ENCODE results near the gene CD28. TPM values are rescaled to one million over a fixed set of nuclear protein-coding genes. Genes with fewer than 3 reads are reported as not detected.

Gene CD28
- total and polyA plus RNA-seq, 9 of the 15 experiments (the other 6 are each of a cell fraction or from before 2014, with no cell fraction given) = 0.01 to 0.11 TPM; not detected in 7

DNA sequence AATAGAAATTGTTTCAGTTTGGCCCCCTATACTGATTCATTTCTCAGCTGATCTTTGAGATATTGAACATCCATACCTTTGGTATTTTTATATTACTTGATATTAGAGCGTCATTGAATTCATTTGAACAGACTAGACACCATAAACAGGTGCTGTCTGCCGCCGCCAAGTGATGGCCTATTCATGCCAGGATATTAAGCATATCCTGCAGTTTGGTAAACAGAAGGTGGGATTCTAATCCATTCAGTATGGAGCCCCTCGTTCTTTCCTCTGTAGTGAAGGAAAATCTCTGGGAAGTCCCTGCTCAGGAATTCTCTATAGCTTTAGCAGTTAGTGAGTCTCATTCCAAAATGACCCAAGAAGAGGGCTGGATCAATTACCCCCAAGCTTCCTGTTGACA lies 23.0 kb upstream of the CD28 start:
- TF ChIP-seq NCOR1 (IDR thresholded peaks at IDR 0.05) (no peak), POU5F1 (IDR thresholded peaks at IDR 0.05; ENCODE audit: borderline replicate concordance, low read depth, low read length, partially characterized antibody) (no peak), FOSL1 (tag; conservative IDR thresholded peaks at IDR 0.05) (no peak), FOXO4 (CRISPR knock-in tag; IDR thresholded peaks at IDR 0.05) (no peak)
- TF ChIP-seq, protein P1, sequence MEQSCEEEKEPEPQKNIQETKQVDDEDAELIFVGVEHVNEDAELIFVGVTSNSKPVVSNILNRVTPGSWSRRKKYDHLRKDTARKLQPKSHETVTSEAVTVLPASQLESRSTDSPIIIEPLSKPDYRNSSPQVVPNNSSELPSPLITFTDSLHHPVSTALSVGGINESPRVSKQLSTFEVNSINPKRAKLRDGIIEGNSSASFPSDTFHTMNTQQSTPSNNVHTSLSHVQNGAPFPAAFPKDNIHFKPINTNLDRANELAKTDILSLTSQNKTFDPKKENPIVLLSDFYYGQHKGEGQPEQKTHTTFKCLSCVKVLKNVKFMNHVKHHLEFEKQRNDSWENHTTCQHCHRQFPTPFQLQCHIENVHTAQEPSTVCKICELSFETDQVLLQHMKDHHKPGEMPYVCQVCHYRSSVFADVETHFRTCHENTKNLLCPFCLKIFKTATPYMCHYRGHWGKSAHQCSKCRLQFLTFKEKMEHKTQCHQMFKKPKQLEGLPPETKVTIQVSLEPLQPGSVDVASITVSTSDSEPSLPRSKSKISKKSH (CRISPR knock-in tag; IDR thresholded peaks at IDR 0.05) = no peak
- TF ChIP-seq, protein P2, sequence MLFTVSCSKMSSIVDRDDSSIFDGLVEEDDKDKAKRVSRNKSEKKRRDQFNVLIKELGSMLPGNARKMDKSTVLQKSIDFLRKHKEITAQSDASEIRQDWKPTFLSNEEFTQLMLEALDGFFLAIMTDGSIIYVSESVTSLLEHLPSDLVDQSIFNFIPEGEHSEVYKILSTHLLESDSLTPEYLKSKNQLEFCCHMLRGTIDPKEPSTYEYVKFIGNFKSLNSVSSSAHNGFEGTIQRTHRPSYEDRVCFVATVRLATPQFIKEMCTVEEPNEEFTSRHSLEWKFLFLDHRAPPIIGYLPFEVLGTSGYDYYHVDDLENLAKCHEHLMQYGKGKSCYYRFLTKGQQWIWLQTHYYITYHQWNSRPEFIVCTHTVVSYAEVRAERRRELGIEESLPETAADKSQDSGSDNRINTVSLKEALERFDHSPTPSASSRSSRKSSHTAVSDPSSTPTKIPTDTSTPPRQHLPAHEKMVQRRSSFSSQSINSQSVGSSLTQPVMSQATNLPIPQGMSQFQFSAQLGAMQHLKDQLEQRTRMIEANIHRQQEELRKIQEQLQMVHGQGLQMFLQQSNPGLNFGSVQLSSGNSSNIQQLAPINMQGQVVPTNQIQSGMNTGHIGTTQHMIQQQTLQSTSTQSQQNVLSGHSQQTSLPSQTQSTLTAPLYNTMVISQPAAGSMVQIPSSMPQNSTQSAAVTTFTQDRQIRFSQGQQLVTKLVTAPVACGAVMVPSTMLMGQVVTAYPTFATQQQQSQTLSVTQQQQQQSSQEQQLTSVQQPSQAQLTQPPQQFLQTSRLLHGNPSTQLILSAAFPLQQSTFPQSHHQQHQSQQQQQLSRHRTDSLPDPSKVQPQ (CRISPR knock-in tag; IDR thresholded peaks at IDR 0.05; ENCODE audit: borderline replicate concordance) = no peak
- Histone ChIP-seq H3K27ac (ENCODE audit: extremely low read depth, low read depth, low read length) (no peak overlapping the region), H3K4me2 (ENCODE audit: insufficient read depth, low read length) (no peak overlapping the region), H3K4me1 (replicated peaks in 1 of 2; ENCODE audit: control insufficient read depth in 2 of 2, insufficient read depth in 2 of 2, low read length in 2 of 2) (no peaks in the 10 kb centered on the region), H3K79me2 (ENCODE audit: control insufficient read depth, insufficient read depth, low read length) (no peaks in the 10 kb centered on the region), H3K9me1 (ENCODE audit: control insufficient read depth, insufficient read depth, low read length) (no peaks in the 10 kb centered on the region), H3K9ac (ENCODE audit: insufficient read depth in 1 of 2, low read depth in 2 of 2, low read length in 2 of 2) (no peak overlapping the region), H3K4me3 (no peak overlapping the region), H4K20me1 (replicated peaks; ENCODE audit: control insufficient read depth, insufficient read depth, low read length) (no peaks in the 10 kb centered on the region), H3K27me3 (ENCODE audit: control insufficient read depth in 2 of 2, insufficient read depth in 2 of 2, low read length in 2 of 2) (no peaks in the 10 kb centered on the region), H2AFZ (ENCODE audit: low read depth, low read length) (no peak overlapping the region), H3K9me3 (replicated peaks; ENCODE audit: control insufficient read depth, insufficient read depth, low read depth, low read length) (no peaks in the 10 kb centered on the region), H3K36me3 (ENCODE audit: control insufficient read depth, insufficient read depth, low read length) (no peaks in the 10 kb centered on the region)
- no peak for ATAC-seq
- WGBS (ENCODE audit: insufficient coverage, low coverage, missing lambda C conversion rate) = 0% methylated on average over 4 of the region's 4 CpGs
- ChIA-PET CTCF (ENCODE audit: low intra/inter-chr PET ratio) (no interaction called here), POLR2A (no interaction called here)
- no TSS peak for BruUV-seq (replicated peaks)
- in situ Hi-C loops (cut with MboI) = no loop called here
- no peak for FAIRE-seq
- no peak for DNase-seq (ENCODE audit: extremely low read depth in 1 of 4, low spot score in 3 of 4)
- intact Hi-C loops (cut with micrococcal nuclease) = no loop called here

Data from K562 (cell line).